ENCODE results near the gene MAGEB17.
"Not testable (repeated sequence)": the region's sequence is repeated elsewhere in the genome, so short reads cannot be mapped to it uniquely, and the experiment has no call there.

The MAGEB17 gene

DNA sequence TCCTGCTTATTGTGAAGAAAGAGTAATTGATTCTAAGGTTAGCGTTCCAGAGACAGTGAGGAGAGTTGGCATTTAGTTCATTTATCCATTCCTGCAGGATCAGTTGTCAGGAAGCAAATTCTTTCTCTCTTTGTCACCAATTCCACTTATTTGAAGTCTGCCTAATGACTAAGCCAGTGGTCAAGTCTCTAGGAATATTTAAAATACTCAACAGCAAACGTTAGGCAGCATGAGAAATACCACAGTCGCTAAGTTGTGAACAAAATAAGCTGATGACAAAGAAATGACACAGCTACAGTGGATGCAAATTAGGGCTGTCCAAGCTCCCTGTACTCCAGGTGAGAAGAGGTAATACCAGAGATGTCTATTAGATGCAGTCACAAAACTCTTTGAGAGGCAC, 6.6 kb upstream of the MAGEB17 start:
- no peak for DNase-seq

DNA sequence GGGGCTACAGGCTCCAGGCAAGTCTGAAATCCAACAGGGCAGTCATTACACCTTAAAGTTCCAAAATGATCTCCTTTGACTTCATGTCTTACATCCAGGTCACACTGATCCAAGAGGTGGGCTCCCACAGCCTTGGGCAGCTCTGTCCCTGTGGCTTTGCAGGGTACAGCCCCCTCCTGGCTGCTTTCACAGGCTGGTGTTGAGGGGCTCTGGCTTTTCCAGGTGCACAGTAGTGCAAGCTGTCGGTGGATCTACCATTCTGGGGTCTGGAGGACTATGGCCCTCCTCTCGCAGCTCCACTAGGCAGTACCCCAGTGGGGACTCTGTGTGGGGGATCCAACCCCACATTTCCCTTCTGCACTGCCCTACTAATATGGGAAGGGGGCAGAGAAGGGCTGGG, 6.1 kb upstream of the MAGEB17 start:
- DNase-seq, result not testable (repeated sequence)

DNA sequence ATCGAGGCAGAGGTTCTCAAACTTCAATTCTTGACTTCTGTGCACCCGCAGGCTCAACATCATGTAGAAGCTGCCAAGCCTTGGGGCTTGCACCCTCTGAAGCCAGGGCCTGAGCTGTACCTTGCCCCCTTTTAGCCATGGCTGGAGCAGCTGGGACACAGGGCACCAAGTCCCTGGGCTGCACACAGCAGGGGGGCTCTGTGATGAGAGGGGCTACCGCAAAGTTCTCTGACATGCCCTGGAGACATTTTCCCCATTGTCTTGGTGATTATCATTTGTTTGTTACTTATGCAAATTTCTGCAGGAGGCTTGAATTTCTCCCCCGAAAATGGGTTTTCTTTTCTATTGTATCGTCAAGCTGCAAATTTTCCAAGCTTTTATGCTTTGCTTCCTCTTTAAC, 4.9 kb upstream of the MAGEB17 start:
- DNase-seq, result no peak

DNA sequence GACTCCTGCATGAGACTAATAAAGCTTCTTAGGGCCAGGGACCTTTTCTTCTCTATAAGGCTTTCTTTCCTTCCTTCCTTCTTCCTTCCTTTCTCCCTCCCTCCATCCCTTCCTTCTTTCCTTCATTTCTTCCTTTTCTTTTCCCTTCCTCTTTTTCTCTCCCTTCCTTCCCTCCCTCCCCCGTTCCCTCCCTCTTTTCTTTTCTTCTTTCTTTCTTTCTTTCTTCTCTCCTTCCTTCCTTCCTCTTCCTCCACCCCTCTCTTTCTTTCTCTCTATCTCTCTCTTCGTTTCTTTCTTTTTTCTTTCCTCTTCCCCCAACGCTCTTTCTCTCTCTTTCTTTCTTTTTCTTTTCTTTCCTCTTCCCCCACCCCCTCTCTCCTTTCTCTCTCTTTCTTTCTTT, 2.5 kb upstream of the MAGEB17 start:
- no peak for DNase-seq

DNA sequence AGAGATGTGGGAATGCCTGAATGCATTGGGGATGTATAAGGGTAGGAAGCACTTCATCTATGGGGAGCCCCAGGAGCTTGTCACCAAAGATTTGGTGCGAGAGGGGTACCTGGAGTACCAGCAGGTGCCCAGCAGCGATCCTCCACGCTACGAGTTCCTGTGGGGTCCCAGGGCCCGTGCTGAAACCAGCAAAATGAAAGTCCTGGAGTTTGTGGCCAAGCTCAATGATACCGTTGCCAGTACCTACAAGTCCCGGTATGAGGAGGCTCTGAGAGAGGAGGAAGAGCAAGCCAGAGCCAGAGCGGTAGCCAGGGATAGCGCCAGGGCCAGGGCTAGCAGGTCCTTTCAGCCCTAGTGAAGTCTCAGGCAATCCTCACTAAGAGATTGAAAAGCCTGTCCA, 3.8 kb downstream of the MAGEB17 start:
- no peak for DNase-seq

DNA sequence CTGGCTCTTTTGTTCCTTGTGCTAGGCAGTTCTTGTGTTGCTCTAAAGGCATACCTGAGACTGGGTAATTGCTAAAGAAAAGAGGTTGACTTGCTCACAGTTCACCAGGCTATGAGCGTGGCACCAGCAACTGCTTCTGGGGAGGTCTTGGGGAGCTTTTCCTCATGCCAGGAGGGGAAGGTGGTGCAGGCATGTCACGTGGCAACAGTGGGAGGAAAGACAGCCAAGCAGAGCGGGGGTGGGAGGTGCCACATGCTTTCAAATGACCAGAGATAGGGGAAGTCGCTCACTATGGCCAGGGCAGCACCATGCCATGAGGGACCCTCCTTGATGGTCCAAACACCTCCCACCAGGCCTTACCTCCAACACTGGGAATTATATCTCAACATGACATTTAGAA, 4.7 kb downstream of the MAGEB17 start:
- DNase-seq, result no peak

DNA sequence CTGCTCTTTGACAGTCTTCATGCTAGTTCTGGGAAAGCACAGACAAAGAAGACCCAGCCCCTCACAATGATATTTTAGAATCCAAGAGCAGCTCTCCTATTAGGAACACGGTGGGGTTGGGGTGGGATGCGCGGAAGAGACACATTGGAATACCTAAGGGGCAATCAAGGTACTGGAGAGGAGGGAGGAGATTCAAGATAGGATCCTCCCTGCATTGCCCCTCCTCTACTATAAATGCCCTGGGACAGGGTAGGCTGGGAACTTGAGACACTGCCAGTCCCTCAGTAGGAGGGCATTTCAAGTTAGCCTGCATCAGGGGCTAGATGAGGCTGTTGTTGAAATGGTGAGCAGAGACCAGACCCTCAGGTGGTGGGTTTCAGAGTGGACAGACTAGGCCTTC, 5.1 kb downstream of the MAGEB17 start:
- no peak for DNase-seq

DNA sequence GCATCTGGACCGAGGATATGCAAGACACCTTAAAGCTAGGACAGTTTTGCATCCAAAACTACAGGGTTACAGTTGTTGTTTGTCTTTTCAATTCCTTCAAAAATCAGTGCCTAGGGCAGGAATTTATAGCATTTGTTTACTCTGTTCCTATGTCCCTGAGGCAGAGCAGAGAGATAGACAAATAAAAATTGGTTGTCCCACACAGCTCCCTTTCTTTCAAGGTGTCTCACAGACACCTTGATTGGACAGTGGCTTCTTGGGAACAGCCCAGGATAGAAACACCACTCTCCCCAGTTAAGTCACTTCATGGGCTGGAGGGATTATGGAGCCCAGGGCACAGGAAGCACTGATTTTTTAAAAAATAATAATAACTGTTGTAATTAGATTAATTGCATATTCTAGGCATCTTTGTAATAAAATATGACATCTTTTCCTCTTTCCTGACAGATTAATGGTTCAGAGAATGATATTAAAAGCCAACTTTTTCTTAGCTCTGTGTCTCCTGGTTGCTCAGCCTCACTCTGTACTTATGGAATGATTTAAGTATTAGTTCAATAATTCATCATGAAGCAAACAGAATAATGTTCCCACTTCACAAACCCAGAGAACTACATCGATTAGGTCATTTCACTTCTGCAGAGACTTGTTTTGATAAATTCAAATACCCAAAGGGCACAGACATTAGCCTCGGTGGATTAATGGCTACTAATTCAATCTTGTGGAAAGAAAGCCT, 8.2 kb downstream of the MAGEB17 start:
- DNase-seq, result no peak

DNA sequence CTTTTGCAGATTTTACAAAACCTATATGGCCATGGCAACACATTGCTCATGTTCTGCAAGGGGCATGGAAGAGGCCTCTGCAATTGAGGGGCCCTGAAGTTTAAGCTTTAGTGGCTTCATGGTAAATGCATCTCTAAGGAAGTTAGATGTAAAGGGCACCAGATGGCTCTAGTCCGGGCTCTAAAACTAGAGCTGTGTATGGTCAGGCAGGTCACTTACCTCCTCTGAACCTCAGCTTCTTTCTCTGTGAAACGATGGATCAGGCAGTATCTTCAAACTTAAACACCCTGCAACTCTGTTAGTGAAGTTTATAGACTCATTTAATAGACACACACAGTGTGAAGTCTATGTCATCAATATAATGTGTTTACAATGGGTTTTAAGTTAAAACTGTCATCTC, 10.0 kb downstream of the MAGEB17 start:
- no peak for DNase-seq

DNA sequence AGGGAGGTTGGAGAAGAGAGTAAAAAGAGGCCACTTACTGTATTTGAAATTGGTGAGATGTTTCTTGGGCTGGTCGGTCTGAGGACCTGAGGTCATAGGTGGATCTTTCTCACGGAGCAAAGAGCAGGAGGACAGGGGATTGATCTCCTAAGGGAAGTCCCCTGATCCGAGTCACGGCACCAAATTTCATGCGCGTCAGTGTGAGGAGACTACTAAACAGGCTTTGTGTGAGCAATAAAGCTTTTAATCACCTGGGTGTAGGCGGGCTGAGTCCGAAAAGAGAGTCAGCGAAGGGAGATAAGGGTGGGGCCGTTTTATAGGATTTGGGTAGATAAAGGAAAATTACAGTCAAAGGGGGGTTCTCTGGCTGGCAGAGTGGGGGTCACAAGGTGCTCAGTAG, 16.6 kb downstream of the MAGEB17 start:
- not testable (repeated sequence) for DNase-seq

DNA sequence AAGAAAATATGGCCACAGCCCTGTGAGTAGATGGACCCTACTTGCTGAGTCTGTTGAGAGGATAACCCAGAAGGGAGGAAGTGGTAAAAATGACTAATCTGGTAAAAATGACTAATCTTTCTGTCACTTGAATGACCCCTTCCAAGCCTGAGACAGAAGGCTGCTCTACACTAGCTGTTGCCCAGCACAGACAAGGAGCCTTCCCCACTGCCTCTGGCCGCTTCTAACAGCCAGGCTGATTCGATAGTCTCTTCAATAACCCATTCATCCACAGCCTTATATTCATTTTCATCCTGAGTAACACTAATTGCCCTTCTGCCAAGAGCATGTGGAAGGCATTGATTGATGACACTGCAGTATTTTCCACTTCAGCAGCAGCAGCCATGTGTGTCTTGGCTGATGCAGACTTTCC, 18.4 kb downstream of the MAGEB17 start:
- no peak for DNase-seq

DNA sequence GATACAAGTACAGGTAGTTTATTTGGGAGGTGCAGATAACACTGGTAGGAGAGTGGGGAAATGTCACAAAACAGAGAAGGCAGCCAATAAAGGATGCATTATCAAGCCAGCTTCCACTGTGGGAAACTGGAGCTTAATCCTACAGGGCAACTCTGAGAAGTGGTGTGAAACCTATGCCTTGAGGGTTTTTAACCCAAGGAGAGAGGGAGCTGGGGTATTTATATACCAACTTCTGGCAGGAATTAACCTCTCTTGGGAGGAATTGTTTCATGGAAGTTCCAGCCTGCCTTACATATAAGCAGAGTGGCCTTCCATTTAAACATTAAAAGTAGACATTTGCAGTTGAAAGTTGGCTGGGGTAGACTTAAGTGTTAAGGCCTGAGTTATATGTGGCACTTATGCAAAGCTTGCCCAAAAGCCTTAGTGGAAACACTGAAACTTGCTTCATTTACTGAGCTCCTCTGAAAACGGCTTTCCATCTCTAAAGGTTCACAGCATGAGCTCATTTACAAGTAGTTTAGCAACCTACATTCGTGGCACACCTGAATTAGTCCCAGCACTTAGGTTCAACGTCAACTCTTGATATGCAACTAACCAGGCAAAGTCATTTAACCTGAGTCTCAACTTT, 19.2 kb downstream of the MAGEB17 start:
- no peak for DNase-seq

DNA sequence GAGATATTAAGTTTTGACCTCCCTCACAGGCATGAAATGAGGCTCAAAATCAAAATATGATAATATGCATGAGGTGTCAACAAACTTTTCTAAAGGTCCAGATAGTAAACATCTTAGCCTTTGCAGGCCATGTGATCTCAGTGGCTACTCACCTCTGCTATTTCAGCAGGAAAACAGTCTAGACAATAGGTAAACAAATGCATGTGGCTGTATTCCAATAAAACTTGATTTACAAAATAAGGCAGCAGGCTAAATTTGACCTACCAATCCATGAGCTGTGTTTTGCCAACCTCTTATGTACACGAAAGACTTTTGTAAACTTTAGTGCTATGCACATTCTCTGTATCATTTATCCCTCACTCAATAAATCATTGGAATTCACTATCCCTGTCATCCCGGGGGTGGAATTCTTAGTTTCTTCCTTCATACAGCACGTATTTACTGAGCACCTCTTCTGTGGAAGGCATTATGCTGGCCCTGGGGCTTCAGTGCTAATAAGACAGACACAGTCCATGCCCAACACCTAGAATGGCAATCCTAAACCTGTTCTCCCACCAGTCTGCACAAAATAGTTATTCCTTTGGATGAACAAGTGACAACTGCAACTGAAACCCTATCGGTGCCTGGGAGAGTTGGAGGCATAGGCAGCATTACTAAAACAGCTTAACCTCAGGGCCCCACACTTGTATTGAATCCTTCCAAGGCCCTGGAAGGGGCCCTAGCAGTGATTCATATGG, 19.9 kb downstream of the MAGEB17 start:
- DNase-seq, result no peak

DNA sequence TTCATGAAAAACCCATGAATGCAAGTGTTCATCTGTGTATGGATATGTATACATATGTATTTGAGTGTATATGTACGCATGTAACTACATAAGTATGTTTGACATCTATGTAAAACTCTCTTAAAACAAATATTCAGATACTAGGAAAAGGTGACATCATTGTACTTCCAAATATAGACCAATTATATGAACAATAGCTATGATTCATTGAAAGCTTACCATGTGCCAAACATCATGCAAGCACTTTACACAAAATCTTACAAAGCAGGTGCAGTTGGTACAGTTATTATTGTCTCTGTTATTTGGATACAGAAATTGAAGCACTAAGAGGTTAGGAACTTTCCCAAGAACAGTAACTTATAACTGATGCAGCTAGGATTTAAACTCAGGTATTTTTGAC, 21.4 kb downstream of the MAGEB17 start:
- peak; percentile 6 for DNase-seq

DNA sequence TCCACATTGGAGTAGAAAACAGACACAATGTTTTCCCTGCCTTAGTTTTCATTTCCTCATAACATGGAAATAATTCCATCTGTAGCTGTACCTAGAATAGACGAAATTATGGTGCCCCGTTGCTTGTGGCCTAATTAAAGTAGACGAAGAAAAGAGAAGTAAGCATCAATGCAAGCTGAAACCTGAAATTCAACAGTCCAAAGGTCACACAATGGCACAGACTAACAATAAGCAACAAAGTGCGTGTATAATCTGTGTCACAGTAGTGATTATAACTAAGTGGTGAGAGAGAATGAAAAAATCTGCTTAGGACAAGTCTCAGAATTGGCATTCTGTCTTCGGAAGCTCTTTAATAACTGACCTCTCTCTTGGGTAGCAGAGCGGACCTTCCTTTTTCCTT, 24.3 kb downstream of the MAGEB17 start:
- DNase-seq, result peak; percentile 16

DNA sequence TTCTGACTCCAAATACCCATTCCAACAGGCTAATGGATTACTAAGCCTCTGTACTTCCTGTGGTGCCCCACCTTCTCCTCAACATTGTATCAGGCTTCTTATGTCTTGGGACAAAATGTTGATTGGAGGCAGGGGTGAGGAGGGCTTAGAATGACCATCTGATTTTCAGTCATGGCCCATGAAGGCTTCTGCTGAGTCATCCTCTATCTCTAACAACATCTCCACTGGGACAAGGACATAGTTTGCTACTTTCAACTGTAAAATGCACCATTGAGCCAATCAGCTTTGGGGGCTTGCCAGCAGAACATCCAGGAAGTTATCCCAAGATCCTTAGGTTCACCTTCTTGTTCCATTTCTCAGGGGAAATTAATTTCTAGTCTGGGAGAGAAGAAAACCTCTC, 29.5 kb downstream of the MAGEB17 start:
- DNase-seq, result no peak

DNA sequence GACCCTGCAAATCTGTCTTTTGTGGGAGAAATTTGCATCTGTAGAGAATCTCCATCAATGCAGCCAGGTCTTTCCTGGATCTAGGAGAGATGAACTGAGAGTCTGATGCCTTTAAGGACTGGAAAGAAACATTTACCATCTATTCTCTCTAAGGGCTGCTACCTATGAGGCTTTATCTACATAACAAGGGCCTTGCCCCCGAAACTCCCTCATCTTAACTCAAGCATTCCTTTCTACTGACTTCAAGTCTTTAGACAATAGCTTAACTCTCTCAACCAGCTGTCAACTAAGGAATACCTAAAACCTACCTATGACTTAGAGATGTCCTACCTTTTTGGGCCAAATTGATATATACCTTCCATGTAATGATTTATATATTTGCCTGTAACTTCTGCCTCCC, 32.1 kb downstream of the MAGEB17 start:
- no peak for DNase-seq

DNA sequence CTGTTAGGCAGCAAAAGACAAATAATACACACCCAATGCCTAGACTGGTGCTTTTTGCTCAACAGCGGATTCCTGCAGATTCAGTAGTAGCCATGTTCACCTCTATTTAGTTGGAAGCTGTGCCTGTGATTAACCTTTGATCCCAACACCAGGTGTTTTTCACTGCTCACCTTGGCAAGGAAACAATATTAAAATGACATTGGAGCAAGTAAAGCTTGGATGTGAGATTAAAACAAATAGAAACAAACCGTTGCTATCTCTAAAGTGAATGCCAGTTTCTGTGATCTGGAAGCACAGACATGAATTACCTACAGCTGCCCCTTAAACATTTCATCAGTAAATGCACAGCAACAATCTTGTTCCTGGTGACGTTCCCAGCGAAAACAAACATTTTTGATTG, 35.7 kb downstream of the MAGEB17 start:
- no peak for DNase-seq

DNA sequence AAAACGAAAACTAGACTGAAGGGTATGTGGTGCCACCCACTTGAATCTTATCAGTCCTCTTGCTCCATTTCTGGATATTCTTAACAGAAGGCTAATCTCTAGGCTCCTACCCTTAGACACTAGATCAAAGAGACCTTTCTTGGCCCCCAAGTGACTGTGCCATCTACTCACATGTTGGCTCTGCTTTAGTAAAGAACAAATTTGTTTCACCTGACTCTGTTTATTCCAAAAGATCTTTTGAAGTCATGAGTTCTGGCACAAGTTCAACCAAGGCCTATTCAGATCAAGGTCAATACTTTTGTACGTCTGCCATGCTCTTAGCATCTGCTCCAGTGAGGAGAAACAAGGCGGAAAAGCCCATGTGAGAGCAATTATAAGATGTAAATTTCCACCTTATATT, 37.3 kb downstream of the MAGEB17 start:
- DNase-seq, result no peak

DNA sequence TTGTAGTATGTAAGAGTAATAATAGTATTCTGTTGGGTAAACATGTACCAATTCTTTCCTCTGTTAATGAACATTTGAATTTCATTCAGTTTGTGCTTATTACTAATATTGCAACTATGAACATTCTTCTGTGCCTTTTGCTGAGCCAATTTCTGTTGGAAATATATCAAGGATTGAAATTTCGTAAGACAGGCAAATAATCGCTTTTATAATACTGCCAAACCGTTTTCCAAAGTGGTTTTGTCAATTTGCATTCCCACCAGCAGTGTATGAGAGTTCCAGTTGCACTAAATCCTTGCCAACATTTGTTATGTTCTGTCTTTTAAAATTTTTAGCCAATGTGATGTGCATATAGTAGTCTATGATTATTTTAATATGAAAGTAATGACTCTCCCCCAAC, 38.6 kb downstream of the MAGEB17 start:
- no peak for DNase-seq

DNA sequence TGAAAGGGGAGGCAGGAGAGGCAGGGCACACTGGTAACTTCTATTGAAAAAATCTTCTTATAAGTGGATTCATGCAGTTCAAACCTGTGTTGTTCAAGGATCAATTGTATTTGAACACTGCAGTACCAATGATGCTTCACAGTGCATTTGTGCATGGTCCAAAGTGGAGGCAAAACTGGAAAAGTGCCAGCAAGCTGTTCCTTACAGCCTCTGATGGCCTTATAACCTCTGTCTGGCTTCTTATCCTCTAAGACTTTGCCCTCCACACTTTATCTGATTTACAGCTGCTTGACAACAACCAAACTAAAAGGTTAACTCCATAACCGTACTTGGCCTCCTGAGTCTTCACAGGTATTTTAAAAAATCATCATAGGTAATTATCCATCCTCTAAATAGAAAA, 40.4 kb downstream of the MAGEB17 start:
- DNase-seq, result no peak

DNA sequence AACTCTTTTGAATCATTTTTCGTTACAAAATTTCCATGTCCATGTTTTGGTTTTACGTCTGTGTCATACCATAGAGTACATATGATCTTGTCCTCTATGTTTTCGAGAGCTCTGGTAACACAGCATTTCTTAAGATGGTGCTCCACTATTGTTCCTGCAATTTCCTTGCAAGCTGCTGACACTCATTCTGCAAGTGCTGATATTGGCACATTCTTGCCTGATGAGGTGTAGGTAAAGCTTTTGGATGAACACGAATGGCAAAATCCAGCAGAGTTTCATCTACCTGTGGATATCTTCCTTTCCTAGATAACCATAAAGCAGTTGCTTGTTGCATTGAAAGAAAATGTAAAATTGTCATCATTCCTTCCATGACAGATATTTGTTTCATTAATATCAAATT, 41.3 kb downstream of the MAGEB17 start:
- no peak for DNase-seq

DNA sequence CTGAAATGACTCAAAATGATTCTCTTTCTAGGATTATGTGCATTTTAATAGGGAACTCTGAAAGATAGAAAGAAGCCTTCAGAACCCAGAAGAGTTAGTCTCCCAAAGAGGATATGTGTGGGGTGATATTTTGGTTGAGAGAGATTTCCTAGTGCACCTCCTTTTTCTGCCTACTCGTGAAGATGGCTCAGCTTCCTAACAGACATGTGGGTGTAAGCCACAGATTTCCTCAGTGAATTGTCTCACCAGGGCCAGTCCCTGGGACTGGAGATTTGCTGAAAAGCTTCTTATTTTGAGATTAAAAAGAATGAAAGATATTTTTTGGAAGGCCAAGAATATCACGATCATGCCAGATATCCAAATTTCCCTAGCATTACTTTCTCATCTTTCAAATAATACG, 42.8 kb downstream of the MAGEB17 start:
- DNase-seq, result no peak

DNA sequence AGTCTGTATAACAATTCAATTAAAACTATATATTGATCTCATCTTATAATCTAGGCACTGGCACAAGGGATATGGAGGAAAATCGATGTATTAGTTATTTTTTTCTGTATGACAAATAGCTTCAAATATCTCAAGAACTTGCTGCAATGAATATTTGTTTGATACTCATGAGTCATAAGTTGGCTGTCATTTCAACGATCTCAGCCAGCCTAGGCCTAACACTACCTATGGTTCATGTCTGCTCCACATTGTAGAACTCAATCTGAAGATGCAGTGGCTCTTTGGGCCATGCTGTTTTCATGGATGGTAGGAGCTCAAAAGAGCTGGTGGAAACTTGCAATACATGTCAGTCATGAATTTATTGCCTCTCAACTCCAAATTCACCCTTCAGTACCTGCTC, 44.7 kb downstream of the MAGEB17 start:
- no peak for DNase-seq
